ENCODE data around the gene ASTN1.

ASTN1 gene

GRCh38 chr1:176942346-176942745 lies 222.2 kb downstream of the ASTN1 start:
- no peaks in the 10 kb centered on the region for H3K36me3 ChIP-seq (ENCODE audit: control insufficient read depth in 2 of 2, insufficient read depth in 2 of 2, low read length in 2 of 2)
- H3K9ac ChIP-seq (ENCODE audit: low read depth in 1 of 2, low read length in 2 of 2), result no peak overlapping the region
- no peaks in the 10 kb centered on the region for H3K27me3 ChIP-seq (ENCODE audit: control insufficient read depth in 2 of 2, insufficient read depth in 2 of 2, low read length in 2 of 2)
- no peaks in the 10 kb centered on the region for H3K4me1 ChIP-seq (ENCODE audit: control insufficient read depth in 2 of 2, insufficient read depth in 2 of 2, low read length in 2 of 2)
- H3K9me3 ChIP-seq (ENCODE audit: control insufficient read depth in 2 of 2, low read length in 2 of 2), result no peaks in the 10 kb centered on the region
- no peak overlapping the region for H3K27ac ChIP-seq (ENCODE audit: low read depth in 2 of 2, low read length in 2 of 2)
- H3K4me3 ChIP-seq (ENCODE audit: low read length in 2 of 2), result no peak overlapping the region

- Histone ChIP-seq H3K9me3 (ENCODE audit: control insufficient read depth in 2 of 2, low read length in 2 of 2) (no peaks in the 10 kb centered on the region), H3K36me3 (ENCODE audit: control insufficient read depth in 2 of 2, insufficient read depth in 2 of 2, low read length in 2 of 2) (no peaks in the 10 kb centered on the region), H3K9ac (ENCODE audit: low read depth in 1 of 2, low read length in 2 of 2) (no peak overlapping the region), H3K4me1 (ENCODE audit: control insufficient read depth in 2 of 2, insufficient read depth in 2 of 2, low read length in 2 of 2) (no peaks in the 10 kb centered on the region), H3K27ac (ENCODE audit: low read depth in 2 of 2, low read length in 2 of 2) (no peak overlapping the region), H3K4me3 (ENCODE audit: low read length in 2 of 2) (no peak overlapping the region), H3K27me3 (ENCODE audit: control insufficient read depth in 2 of 2, insufficient read depth in 2 of 2, low read length in 2 of 2) (no peaks in the 10 kb centered on the region)
These were observed 224.5 kb downstream of the ASTN1 start for GRCh38 chr1:176939993-176940392.

GRCh38 chr1:176938375-176938774 lies 226.1 kb downstream of the ASTN1 start:
- no peaks in the 10 kb centered on the region for H3K27me3 ChIP-seq (ENCODE audit: control insufficient read depth in 2 of 2, insufficient read depth in 2 of 2, low read length in 2 of 2)
- no peak overlapping the region for H3K9ac ChIP-seq (ENCODE audit: low read depth in 1 of 2, low read length in 2 of 2)
- no peaks in the 10 kb centered on the region for H3K9me3 ChIP-seq (ENCODE audit: control insufficient read depth in 2 of 2, low read length in 2 of 2)
- H3K4me3 ChIP-seq (ENCODE audit: low read length in 2 of 2), result no peak overlapping the region
- no peaks in the 10 kb centered on the region for H3K4me1 ChIP-seq (ENCODE audit: control insufficient read depth in 2 of 2, insufficient read depth in 2 of 2, low read length in 2 of 2)
- no peak overlapping the region for H3K27ac ChIP-seq (ENCODE audit: low read depth in 2 of 2, low read length in 2 of 2)
- no peaks in the 10 kb centered on the region for H3K36me3 ChIP-seq (ENCODE audit: control insufficient read depth in 2 of 2, insufficient read depth in 2 of 2, low read length in 2 of 2)

- Histone ChIP-seq H3K4me1 (ENCODE audit: control insufficient read depth in 2 of 2, insufficient read depth in 2 of 2, low read length in 2 of 2) (no peaks in the 10 kb centered on the region), H3K36me3 (ENCODE audit: control insufficient read depth in 2 of 2, insufficient read depth in 2 of 2, low read length in 2 of 2) (no peaks in the 10 kb centered on the region), H3K4me3 (ENCODE audit: low read length in 2 of 2) (no peak overlapping the region), H3K9ac (ENCODE audit: low read depth in 1 of 2, low read length in 2 of 2) (no peak overlapping the region), H3K27me3 (ENCODE audit: control insufficient read depth in 2 of 2, insufficient read depth in 2 of 2, low read length in 2 of 2) (no peaks in the 10 kb centered on the region), H3K27ac (ENCODE audit: low read depth in 2 of 2, low read length in 2 of 2) (no peak overlapping the region), H3K9me3 (ENCODE audit: control insufficient read depth in 2 of 2, low read length in 2 of 2) (no peaks in the 10 kb centered on the region)
These were observed 230.1 kb downstream of the ASTN1 start for GRCh38 chr1:176934370-176934769.

GRCh38 chr1:176932114-176933104 lies 232.1 kb downstream of the ASTN1 start:
- Histone ChIP-seq H3K4me1 (ENCODE audit: control insufficient read depth in 2 of 2, insufficient read depth in 2 of 2, low read length in 2 of 2) (no peaks in the 10 kb centered on the region), H3K9ac (ENCODE audit: low read depth in 1 of 2, low read length in 2 of 2) (no peak overlapping the region), H3K4me3 (ENCODE audit: low read length in 2 of 2) (no peak overlapping the region), H3K9me3 (ENCODE audit: control insufficient read depth in 2 of 2, low read length in 2 of 2) (no peaks in the 10 kb centered on the region), H3K27ac (ENCODE audit: low read depth in 2 of 2, low read length in 2 of 2) (no peak overlapping the region), H3K36me3 (ENCODE audit: control insufficient read depth in 2 of 2, insufficient read depth in 2 of 2, low read length in 2 of 2) (no peaks in the 10 kb centered on the region), H3K27me3 (ENCODE audit: control insufficient read depth in 2 of 2, insufficient read depth in 2 of 2, low read length in 2 of 2) (no peaks in the 10 kb centered on the region)

GRCh38 chr1:176931526-176931925 lies 233.0 kb downstream of the ASTN1 start:
- H3K9me3 ChIP-seq (ENCODE audit: control insufficient read depth in 2 of 2, low read length in 2 of 2), result no peaks in the 10 kb centered on the region
- H3K27me3 ChIP-seq (ENCODE audit: control insufficient read depth in 2 of 2, insufficient read depth in 2 of 2, low read length in 2 of 2), result no peaks in the 10 kb centered on the region
- H3K36me3 ChIP-seq (ENCODE audit: control insufficient read depth in 2 of 2, insufficient read depth in 2 of 2, low read length in 2 of 2), result no peaks in the 10 kb centered on the region
- H3K9ac ChIP-seq (ENCODE audit: low read depth in 1 of 2, low read length in 2 of 2), result no peak overlapping the region
- no peak overlapping the region for H3K4me3 ChIP-seq (ENCODE audit: low read length in 2 of 2)
- H3K27ac ChIP-seq (ENCODE audit: low read depth in 2 of 2, low read length in 2 of 2), result no peak overlapping the region
- no peaks in the 10 kb centered on the region for H3K4me1 ChIP-seq (ENCODE audit: control insufficient read depth in 2 of 2, insufficient read depth in 2 of 2, low read length in 2 of 2)

GRCh38 chr1:176926330-176927086 lies 238.0 kb downstream of the ASTN1 start:
- H3K9ac ChIP-seq (ENCODE audit: low read depth in 1 of 2, low read length in 2 of 2), result no peak overlapping the region
- H3K4me3 ChIP-seq (ENCODE audit: low read length in 2 of 2), result no peak overlapping the region
- H3K27ac ChIP-seq (ENCODE audit: low read depth in 2 of 2, low read length in 2 of 2), result no peak overlapping the region

GRCh38 chr1:176925223-176925622 lies 239.3 kb downstream of the ASTN1 start:
- Histone ChIP-seq H3K27me3 (ENCODE audit: control insufficient read depth in 2 of 2, insufficient read depth in 2 of 2, low read length in 2 of 2) (no peaks in the 10 kb centered on the region), H3K9me3 (ENCODE audit: control insufficient read depth in 2 of 2, low read length in 2 of 2) (no peaks in the 10 kb centered on the region), H3K4me3 (ENCODE audit: low read length in 2 of 2) (no peak overlapping the region), H3K27ac (ENCODE audit: low read depth in 2 of 2, low read length in 2 of 2) (no peak overlapping the region), H3K9ac (ENCODE audit: low read depth in 1 of 2, low read length in 2 of 2) (no peak overlapping the region), H3K36me3 (ENCODE audit: control insufficient read depth in 2 of 2, insufficient read depth in 2 of 2, low read length in 2 of 2) (no peaks in the 10 kb centered on the region), H3K4me1 (ENCODE audit: control insufficient read depth in 2 of 2, insufficient read depth in 2 of 2, low read length in 2 of 2) (no peaks in the 10 kb centered on the region)

More at GRCh38 chr1:176926330-176927086, 238.0 kb downstream of the ASTN1 start:
- Histone ChIP-seq H3K27me3 (ENCODE audit: control insufficient read depth in 2 of 2, insufficient read depth in 2 of 2, low read length in 2 of 2) (no peaks in the 10 kb centered on the region), H3K4me1 (ENCODE audit: control insufficient read depth in 2 of 2, insufficient read depth in 2 of 2, low read length in 2 of 2) (no peaks in the 10 kb centered on the region), H3K9me3 (ENCODE audit: control insufficient read depth in 2 of 2, low read length in 2 of 2) (no peaks in the 10 kb centered on the region), H3K36me3 (ENCODE audit: control insufficient read depth in 2 of 2, insufficient read depth in 2 of 2, low read length in 2 of 2) (no peaks in the 10 kb centered on the region)

GRCh38 chr1:176923283-176923682 lies 241.2 kb downstream of the ASTN1 start:
- Histone ChIP-seq H3K9me3 (ENCODE audit: control insufficient read depth in 2 of 2, low read length in 2 of 2) (no peaks in the 10 kb centered on the region), H3K4me1 (ENCODE audit: control insufficient read depth in 2 of 2, insufficient read depth in 2 of 2, low read length in 2 of 2) (no peaks in the 10 kb centered on the region), H3K4me3 (ENCODE audit: low read length in 2 of 2) (no peak overlapping the region), H3K27ac (ENCODE audit: low read depth in 2 of 2, low read length in 2 of 2) (no peak overlapping the region), H3K36me3 (ENCODE audit: control insufficient read depth in 2 of 2, insufficient read depth in 2 of 2, low read length in 2 of 2) (no peaks in the 10 kb centered on the region), H3K27me3 (ENCODE audit: control insufficient read depth in 2 of 2, insufficient read depth in 2 of 2, low read length in 2 of 2) (no peaks in the 10 kb centered on the region), H3K9ac (ENCODE audit: low read depth in 1 of 2, low read length in 2 of 2) (no peak overlapping the region)

All from mucosa of rectum (tissue), 2 donors.